GM19239 (cell line): ENCODE results near the gene ETV7.
"Not testable (repeated sequence)": the region's sequence is repeated elsewhere in the genome, so short reads cannot be mapped to it uniquely, and the experiment has no call there.

Experiments
- DNase-seq: peaks from one replicate; pipeline ENCODE4 v3.0.0; 2011; ENCODE audit warnings: low spot score; ENCODE audit not compliant: insufficient read length
- FAIRE-seq: peaks from 2 replicates; lab custom pipeline; 2011; peaks lifted over from hg19 to GRCh38; lab: Jason Lieb, UNC

The ETV7 gene

GRCh38 chr6:36368421-36368820 lies 19.0 kb downstream of the ETV7 start:
- FAIRE-seq (no peak), DNase-seq (no peak)

- FAIRE-seq (no peak), DNase-seq (no peak)
Observed at GRCh38 chr6:36367743-36368142, 19.7 kb downstream of the ETV7 start.

- DNase-seq (no peak), FAIRE-seq (no peak)
Observed at GRCh38 chr6:36364669-36365479, 22.6 kb downstream of the ETV7 start.

GRCh38 chr6:36364061-36364635 lies 23.3 kb downstream of the ETV7 start:
- FAIRE-seq, DNase-seq: not testable (repeated sequence)

- not testable (repeated sequence) for FAIRE-seq, DNase-seq
Observed at GRCh38 chr6:36363371-36363752, 24.1 kb downstream of the ETV7 start.

- FAIRE-seq = no peak
- no peak for DNase-seq
Observed at GRCh38 chr6:36362551-36363370, 24.7 kb downstream of the ETV7 start.

GRCh38 chr6:36361071-36361470 lies 26.4 kb downstream of the ETV7 start:
- FAIRE-seq = no peak
- DNase-seq = no peak

- DNase-seq (peak; percentile 72), FAIRE-seq (peak; percentile 73)
Observed at GRCh38 chr6:36360241-36361054, 27.0 kb downstream of the ETV7 start.

- DNase-seq (no peak), FAIRE-seq (peak; percentile 8)
Observed at GRCh38 chr6:36358226-36358915, 29.1 kb downstream of the ETV7 start.

GRCh38 chr6:36357872-36358225 lies 29.6 kb downstream of the ETV7 start:
- no peak for DNase-seq

GRCh38 chr6:36355819-36356218 lies 31.6 kb downstream of the ETV7 start:
- no peak for DNase-seq
- no peak for FAIRE-seq

More at GRCh38 chr6:36357872-36358225, 29.6 kb downstream of the ETV7 start:
- FAIRE-seq = no peak

- no peak for DNase-seq
Observed at GRCh38 chr6:36353411-36353915, 34.0 kb downstream of the ETV7 start.

GRCh38 chr6:36352477-36353157 lies 34.9 kb downstream of the ETV7 start:
- no peak for DNase-seq
- no peak for FAIRE-seq

More at GRCh38 chr6:36353411-36353915, 34.0 kb downstream of the ETV7 start:
- no peak for FAIRE-seq

GRCh38 chr6:36350681-36351571 lies 36.5 kb downstream of the ETV7 start:
- FAIRE-seq = no peak
- DNase-seq = no peak

GRCh38 chr6:36350082-36350481 lies 37.4 kb downstream of the ETV7 start:
- DNase-seq (no peak), FAIRE-seq (no peak)

GRCh38 chr6:36349240-36349639 lies 38.2 kb downstream of the ETV7 start:
- DNase-seq (no peak), FAIRE-seq (no peak)

GRCh38 chr6:36347621-36348020 lies 39.8 kb downstream of the ETV7 start:
- DNase-seq (no peak), FAIRE-seq (no peak)
